Astrocyte of the cerebellum (primary cell): ENCODE data around the gene CPE.
"Not testable (repeated sequence)": the region's sequence is repeated elsewhere in the genome, so short reads cannot be mapped to it uniquely, and the experiment has no call there.

Source experiments
- DNase-seq: peaks from one replicate; pipeline ENCODE4 v3.0.0-alpha.2; 2011; ENCODE audit warnings: low read depth
- H3K4me3 ChIP-seq: 2 replicates; pipeline ENCODE4 v1.5.1; 2011; ENCODE audit warnings: mild to moderate bottlenecking, low read depth, low read length, moderate library complexity
- CTCF ChIP-seq: IDR thresholded peaks from 2 replicates; pipeline ENCODE4 v1.5.1; 2012; ENCODE audit warnings: low read length, low read depth, moderate library complexity, mild to moderate bottlenecking; ENCODE audit errors: missing control alignments
- in situ Hi-C: cut with HindIII; loops from 2 replicates; pipeline ENCODE4 v1.10.0; 2017; ENCODE audit warnings: low sequenced_read_pairs

Gene CPE

GRCh38 chr4:165448700-165449099 lies 69.9 kb downstream of the CPE start:
- no peak overlapping the region for H3K4me3 ChIP-seq
- in situ Hi-C loops: no loop called here
- TF ChIP-seq CTCF: no peak
- no peak for DNase-seq

DNA sequence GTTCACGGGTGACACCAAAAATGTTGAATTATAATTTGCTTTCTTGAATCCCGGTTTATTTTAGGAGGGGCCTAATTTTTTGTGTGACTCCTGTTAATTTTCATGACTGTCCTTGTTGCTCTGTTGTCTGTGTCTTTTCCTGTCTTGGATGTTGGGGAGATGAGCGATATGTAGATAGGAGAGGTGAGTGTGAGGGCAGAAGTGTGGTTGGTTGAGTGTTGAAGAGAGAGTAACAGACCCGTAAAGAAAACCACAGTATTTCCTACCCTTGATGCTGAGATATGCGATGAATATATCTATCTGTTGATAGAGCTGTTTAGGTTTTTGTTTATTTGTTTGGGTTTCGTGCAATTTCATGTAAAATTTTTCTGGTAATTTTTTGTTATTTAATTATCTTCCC lies 70.5 kb downstream of the CPE start:
- in situ Hi-C loops: no loop called here
- DNase-seq: no peak
- H3K4me3 ChIP-seq: no peak overlapping the region
- no peak for TF ChIP-seq CTCF

DNA sequence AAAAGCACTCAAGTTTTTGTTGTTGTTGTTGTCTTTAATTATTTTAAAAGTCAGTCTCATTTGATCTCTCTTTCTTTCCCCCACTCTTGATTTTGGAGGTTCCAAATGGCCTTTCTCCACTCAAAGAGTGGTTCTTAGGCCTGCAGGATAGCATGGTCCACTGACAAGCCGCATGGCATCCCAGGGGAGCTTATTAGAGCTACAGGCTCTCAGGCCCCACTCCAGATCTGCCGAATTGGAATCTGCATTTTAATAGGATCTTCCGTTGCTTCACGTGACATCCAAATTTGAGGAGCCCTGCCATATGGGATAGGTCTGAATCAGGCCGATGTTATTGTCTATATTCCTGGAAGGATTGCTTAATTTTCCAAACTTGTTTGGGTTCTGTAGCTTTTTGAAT lies 72.1 kb downstream of the CPE start:
- no peak for TF ChIP-seq CTCF
- in situ Hi-C loops: no loop called here
- no peak overlapping the region for H3K4me3 ChIP-seq
- DNase-seq: no peak

GRCh38 chr4:165453140-165453539 lies 74.3 kb downstream of the CPE start:
- DNase-seq, H3K4me3 ChIP-seq, in situ Hi-C loops: not testable (repeated sequence)

DNA sequence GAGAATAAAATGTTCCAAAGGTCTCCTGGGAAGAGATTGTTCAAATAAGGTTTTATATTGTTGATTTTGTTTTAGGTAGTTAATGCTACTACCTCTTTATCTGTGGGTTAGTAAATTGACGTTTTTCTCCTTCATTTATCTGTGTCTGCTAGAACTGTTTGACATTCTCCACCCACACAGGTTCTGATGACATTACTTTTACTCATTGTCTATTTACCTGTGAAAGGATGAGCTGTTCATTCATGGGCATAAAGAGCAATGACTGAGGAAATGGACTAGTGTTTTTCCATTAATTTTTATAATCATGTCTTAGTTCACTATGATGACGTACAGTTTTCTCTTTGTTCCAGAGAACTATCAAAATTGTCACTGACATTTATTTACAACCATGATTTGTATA lies 75.6 kb downstream of the CPE start:
- no peak for DNase-seq
- in situ Hi-C loops: no loop called here
- no peak overlapping the region for H3K4me3 ChIP-seq
- TF ChIP-seq CTCF: no peak

- H3K4me3 ChIP-seq: no peak overlapping the region
- no peak for DNase-seq
- TF ChIP-seq CTCF: no peak
- in situ Hi-C loops: no loop called here
Observed at GRCh38 chr4:165457793-165458192, 79.0 kb downstream of the CPE start.

DNA sequence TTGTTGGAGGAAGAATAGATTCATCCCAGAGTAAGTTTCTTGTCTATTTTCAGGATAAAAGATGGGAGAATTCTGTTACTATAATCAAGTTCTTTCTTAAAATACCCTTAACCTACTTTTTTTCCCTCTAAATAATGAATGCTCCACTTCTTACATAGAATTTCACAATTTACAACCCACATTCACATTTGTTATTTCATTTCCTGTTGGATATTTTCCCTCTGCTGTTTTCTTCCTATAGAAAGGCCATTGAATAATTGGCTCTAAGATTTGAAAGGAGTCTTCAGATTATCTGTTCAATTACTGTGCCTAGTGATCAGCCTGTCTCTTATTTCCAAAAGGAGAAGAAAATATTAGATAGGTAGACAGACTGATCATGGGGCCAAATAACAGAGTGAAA lies 79.7 kb downstream of the CPE start:
- DNase-seq: no peak

More for the DNA sequence above, 79.7 kb downstream of the CPE start:
- in situ Hi-C loops: no loop called here
- H3K4me3 ChIP-seq: no peak overlapping the region
- TF ChIP-seq CTCF: no peak
